Mammary epithelial cell (primary cell): ENCODE results near the gene JPH3.

Source experiments
- EZH2 ChIP-seq: IDR thresholded peaks from 2 replicates; pipeline ENCODE4 v1.6.1; 2012; ENCODE audit warnings: low read length, inconsistent platforms, borderline replicate concordance
- TF ChIP-seq, protein P1 (sequence below), 2 donors: IDR thresholded peaks in 1 of 2; conservative IDR thresholded peaks in 1 of 2; 2 replicates each; pipeline ENCODE4 v1.5.1; 2011 to 2012; ENCODE audit warnings: inconsistent platforms in 2 of 2, low read length in 2 of 2, mild to moderate bottlenecking in 2 of 2, control low read depth in 1 of 2, low read depth in 1 of 2; ENCODE audit not compliant: insufficient read depth in 1 of 2; ENCODE audit errors: extremely low read depth in 1 of 2

- TF ChIP-seq, protein P1, sequence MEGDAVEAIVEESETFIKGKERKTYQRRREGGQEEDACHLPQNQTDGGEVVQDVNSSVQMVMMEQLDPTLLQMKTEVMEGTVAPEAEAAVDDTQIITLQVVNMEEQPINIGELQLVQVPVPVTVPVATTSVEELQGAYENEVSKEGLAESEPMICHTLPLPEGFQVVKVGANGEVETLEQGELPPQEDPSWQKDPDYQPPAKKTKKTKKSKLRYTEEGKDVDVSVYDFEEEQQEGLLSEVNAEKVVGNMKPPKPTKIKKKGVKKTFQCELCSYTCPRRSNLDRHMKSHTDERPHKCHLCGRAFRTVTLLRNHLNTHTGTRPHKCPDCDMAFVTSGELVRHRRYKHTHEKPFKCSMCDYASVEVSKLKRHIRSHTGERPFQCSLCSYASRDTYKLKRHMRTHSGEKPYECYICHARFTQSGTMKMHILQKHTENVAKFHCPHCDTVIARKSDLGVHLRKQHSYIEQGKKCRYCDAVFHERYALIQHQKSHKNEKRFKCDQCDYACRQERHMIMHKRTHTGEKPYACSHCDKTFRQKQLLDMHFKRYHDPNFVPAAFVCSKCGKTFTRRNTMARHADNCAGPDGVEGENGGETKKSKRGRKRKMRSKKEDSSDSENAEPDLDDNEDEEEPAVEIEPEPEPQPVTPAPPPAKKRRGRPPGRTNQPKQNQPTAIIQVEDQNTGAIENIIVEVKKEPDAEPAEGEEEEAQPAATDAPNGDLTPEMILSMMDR (conservative IDR thresholded peaks at IDR 0.05 in 1 of 2, IDR thresholded peaks at IDR 0.05 in 1 of 2; ENCODE audit: extremely low read depth in 1 of 2, insufficient read depth in 1 of 2, low read depth in 1 of 2, low read length in 2 of 2), result no peak
- TF ChIP-seq EZH2, result no peak
Observed at GRCh38 chr16:87652386-87652785, 50.1 kb downstream of the JPH3 start.
